ENCODE data around the gene APC2.
"Not testable (repeated sequence)": the region's sequence is repeated elsewhere in the genome, so short reads cannot be mapped to it uniquely, and the experiment has no call there.

The APC2 gene

GRCh38 chr19:1466018-1466460 lies 16.1 kb downstream of the APC2 start:
- DNase-seq (ENCODE audit: low read depth) = no peak

GRCh38 chr19:1466461-1467214 lies 16.7 kb downstream of the APC2 start:
- no peak for DNase-seq (ENCODE audit: low read depth)

- no peak for DNase-seq (ENCODE audit: low read depth)
Observed at GRCh38 chr19:1467215-1467489, 17.2 kb downstream of the APC2 start.

- no peak for DNase-seq (ENCODE audit: low read depth)
Observed at GRCh38 chr19:1467490-1468273, 17.8 kb downstream of the APC2 start.

GRCh38 chr19:1468274-1468820 lies 18.4 kb downstream of the APC2 start:
- no peak for DNase-seq (ENCODE audit: low read depth)

- no peak for DNase-seq (ENCODE audit: low read depth)
Observed at GRCh38 chr19:1468821-1469254, 18.9 kb downstream of the APC2 start.

GRCh38 chr19:1469255-1470054 lies 19.5 kb downstream of the APC2 start:
- no peak for DNase-seq (ENCODE audit: low read depth)

- DNase-seq (ENCODE audit: low read depth) = no peak
Observed at GRCh38 chr19:1470055-1470304, 20.1 kb downstream of the APC2 start.

- no peak for DNase-seq (ENCODE audit: low read depth)
Observed at GRCh38 chr19:1470305-1471009, 20.5 kb downstream of the APC2 start.

- no peak for DNase-seq (ENCODE audit: low read depth)
Observed at GRCh38 chr19:1471010-1471514, 21.1 kb downstream of the APC2 start.

- no peak for DNase-seq (ENCODE audit: low read depth)
Observed at GRCh38 chr19:1471515-1472160, 21.7 kb downstream of the APC2 start.

GRCh38 chr19:1472231-1473084 lies 22.5 kb downstream of the APC2 start:
- no peak for DNase-seq (ENCODE audit: low read depth)

GRCh38 chr19:1473085-1473851 lies 23.3 kb downstream of the APC2 start:
- DNase-seq (ENCODE audit: low read depth) = no peak

- no peak for DNase-seq (ENCODE audit: low read depth)
Observed at GRCh38 chr19:1474011-1474764, 24.3 kb downstream of the APC2 start.

GRCh38 chr19:1474765-1475351 lies 24.9 kb downstream of the APC2 start:
- no peak for DNase-seq (ENCODE audit: low read depth)

- DNase-seq (ENCODE audit: low read depth) = no peak
Observed at GRCh38 chr19:1475751-1476437, 26.0 kb downstream of the APC2 start.

- DNase-seq (ENCODE audit: low read depth) = not testable (repeated sequence)
Observed at GRCh38 chr19:1477056-1477455, 27.1 kb downstream of the APC2 start.

All from activated gamma-delta T cell treated with anti-CD3 and anti-CD28 coated beads, Interleukin-2, amount 50 U/mL, for 16 hours (primary cell).